ENCODE data around the gene MED12L.

GRCh38 chr3:151460774-151461450, 375.4 kb downstream of the MED12L start, which contains the start of gene IGSF10:
- TF ChIP-seq CTCF (IDR thresholded peaks at IDR 0.05; ENCODE audit: low read length) (no peak), EZH2 (IDR thresholded peaks at IDR 0.05; ENCODE audit: borderline replicate concordance, low read length) (no peak)
